Stomach smooth muscle (tissue), 2 donors: ENCODE results near the gene FLII.

Experiments
- H3K27ac ChIP-seq: one replicate; pipeline ENCODE4 v1.7.0; 2013; ENCODE audit warnings: mild to moderate bottlenecking, low read length, inconsistent platforms
- H3K27me3 ChIP-seq, 2 donors: one replicate each; pipeline ENCODE4 v1.7.0; 2013; ENCODE audit warnings: low read length in 2 of 2; ENCODE audit not compliant: insufficient read depth in 2 of 2, control insufficient read depth in 1 of 2
- H3K36me3 ChIP-seq, 2 donors: one replicate each; pipeline ENCODE4 v1.7.0; 2013; ENCODE audit warnings: low read length in 2 of 2; ENCODE audit not compliant: control insufficient read depth in 2 of 2, insufficient read depth in 2 of 2
- H3K4me1 ChIP-seq: one replicate; pipeline ENCODE4 v1.7.0; 2013; ENCODE audit warnings: low read length; ENCODE audit not compliant: control insufficient read depth, insufficient read depth
- H3K4me3 ChIP-seq, 2 donors: one replicate each; pipeline ENCODE4 v1.7.0; 2013; ENCODE audit warnings: low read length in 2 of 2
- H3K9ac ChIP-seq, 2 donors: one replicate each; pipeline ENCODE4 v1.7.0; 2013; ENCODE audit warnings: low read length in 2 of 2, mild to moderate bottlenecking in 1 of 2
- H3K9me3 ChIP-seq, 2 donors: one replicate each; pipeline ENCODE4 v1.7.0; 2013; ENCODE audit warnings: low read length in 2 of 2; ENCODE audit not compliant: control insufficient read depth in 2 of 2
- donor health status: healthy.
- donor health status: Pancreatic carcinoma.

The FLII gene

DNA sequence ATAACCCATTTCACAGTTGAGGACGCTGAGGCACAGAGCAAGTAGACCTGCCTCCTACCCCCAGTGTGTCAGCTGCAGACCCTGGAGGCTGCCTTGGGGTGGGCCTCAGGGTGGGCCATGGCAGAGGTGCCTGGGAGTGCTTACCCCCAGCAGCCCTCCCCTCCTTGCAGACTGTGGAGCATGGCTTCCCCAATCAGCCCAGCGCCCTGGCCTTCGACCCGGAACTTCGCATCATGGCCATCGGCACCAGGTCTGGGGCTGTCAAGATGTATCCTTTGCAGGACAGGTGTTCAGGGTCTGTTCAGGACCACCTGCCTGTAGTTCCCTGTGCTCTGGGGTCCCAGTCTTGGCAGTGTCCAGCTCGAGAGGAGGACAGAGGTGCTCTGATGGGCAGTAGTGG, 28.8 kb downstream of the FLII start:
- H3K9me3 ChIP-seq: no peaks in the 10 kb centered on the region
- no peaks in the 10 kb centered on the region for H3K27me3 ChIP-seq
- no peak overlapping the region for H3K27ac ChIP-seq
- peaks cover 5 to 7% of the 10 kb centered on the region in 2 donors for H3K36me3 ChIP-seq
- no peak overlapping the region for H3K9ac ChIP-seq
- peaks cover 17% of the 10 kb centered on the region for H3K4me1 ChIP-seq
- H3K4me3 ChIP-seq: no peak overlapping the region

DNA sequence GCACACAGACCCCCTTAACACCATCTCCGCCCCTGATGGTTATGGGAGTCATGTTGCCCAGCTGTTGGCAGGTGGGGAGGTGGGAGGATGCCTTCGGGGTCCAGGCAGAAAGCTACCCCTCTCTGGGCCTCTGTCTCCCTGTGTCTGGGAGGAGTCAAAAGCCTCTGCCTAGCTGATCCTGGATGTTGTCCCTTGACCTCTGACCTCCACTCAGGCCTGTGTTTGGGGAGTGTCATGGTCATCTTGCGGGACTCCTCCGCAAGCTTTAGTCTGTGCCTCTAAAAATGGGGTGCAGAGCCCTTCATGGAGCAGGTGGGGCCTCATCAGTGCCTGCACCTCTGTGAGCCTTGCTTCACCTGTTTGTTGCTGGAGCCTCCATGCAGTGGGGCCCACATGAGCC, 29.3 kb downstream of the FLII start:
- no peak overlapping the region for H3K27ac ChIP-seq

DNA sequence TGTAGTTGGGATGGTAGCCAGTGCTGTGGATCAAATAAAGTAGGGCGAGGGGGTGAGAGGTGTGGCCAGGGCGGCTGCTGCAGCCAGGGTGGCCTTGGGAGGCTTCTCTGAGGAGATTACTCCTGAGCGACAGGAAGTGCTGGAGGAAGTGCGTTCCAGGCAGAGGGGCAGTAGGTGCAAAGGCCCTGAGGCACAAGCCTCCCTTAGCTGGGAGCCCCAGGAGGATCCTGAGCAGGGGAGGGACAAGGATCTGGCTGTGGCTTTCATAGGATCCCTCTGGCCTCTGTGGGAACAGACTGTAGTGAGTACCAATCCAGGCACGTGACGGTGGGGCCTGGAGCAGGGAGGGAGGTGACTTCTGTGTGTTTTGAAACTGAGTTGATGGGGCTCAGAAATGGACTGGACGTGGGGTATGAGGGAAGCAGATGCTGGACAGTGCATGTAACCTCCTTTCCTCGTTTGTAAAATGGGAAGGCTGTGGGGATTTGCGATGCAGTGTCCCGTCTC, 30.3 kb downstream of the FLII start:
- H3K4me1 ChIP-seq: peaks cover 23% of the 10 kb centered on the region

More for the DNA sequence above, 29.3 kb downstream of the FLII start:
- no peak overlapping the region for H3K9ac ChIP-seq
- no peak overlapping the region for H3K4me3 ChIP-seq
- H3K36me3 ChIP-seq: peaks cover 2 to 4% of the 10 kb centered on the region in 2 donors
- H3K4me1 ChIP-seq: peaks cover 22% of the 10 kb centered on the region
- no peaks in the 10 kb centered on the region for H3K9me3 ChIP-seq
- no peaks in the 10 kb centered on the region for H3K27me3 ChIP-seq

DNA sequence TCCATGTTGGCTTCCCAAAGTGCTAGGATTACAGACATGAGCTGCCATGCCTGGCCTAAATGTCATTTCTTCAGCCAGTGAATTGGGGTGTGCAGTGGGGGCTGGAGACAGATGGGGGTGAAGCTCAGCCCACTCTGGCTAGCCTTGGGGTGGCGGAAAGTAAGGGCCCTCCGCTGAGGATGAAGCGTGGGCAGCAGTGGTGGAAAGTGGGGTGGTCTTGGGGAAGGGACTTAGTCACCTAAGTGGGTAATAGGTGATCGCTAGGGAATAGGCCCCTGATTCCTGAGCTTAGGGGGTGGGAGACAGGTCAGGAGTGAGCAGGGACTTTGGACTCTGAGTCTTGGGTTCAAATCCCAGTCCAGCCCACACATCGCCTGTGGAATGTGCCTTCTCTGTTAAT, 30.9 kb downstream of the FLII start:
- Histone ChIP-seq H3K27ac (no peak overlapping the region), H3K4me1 (peaks cover 23% of the 10 kb centered on the region), H3K9me3 (no peaks in the 10 kb centered on the region), H3K27me3 (no peaks in the 10 kb centered on the region), H3K36me3 (no peaks in the 10 kb centered on the region), H3K9ac (no peak overlapping the region), H3K4me3 (no peak overlapping the region)

More for the DNA sequence above, 30.3 kb downstream of the FLII start:
- Histone ChIP-seq H3K4me3 (no peak overlapping the region), H3K9ac (no peak overlapping the region), H3K36me3 (no peaks in the 10 kb centered on the region), H3K9me3 (no peaks in the 10 kb centered on the region), H3K27me3 (no peaks in the 10 kb centered on the region), H3K27ac (no peak overlapping the region)

DNA sequence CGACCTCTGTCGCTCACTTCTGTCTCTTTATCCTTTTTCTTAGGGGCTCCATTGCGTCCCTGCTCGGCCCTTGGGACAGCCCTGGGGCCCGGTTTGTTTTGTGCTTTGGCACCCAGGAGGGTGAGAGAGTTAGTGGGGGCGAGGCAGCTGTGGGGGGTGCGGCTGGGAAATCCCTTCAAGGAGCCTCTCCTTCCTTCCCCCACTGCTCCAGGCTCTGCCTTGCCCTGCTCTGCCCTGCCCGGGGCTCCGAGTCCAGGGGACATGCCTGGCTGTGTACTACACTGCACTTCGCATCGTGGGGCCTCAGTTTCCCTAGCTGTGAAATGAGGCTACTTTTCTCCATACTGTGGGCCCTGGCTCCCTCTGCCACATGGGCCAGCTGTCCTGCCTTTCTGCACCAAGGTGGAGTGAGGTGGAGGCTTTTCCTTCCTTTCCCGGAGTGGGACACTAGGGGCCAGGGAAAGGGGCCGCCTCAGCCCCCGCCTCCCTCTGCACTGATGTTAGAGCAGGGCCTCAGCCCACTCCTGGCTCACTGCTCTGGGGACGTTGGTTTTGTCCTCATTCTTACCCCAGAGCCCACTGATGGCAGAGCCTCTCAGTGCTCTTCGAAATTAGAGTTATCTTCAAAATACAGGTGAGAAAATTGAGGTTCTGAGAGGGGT, 32.1 kb downstream of the FLII start:
- H3K4me3 ChIP-seq: peak overlapping the region; percentile 84
- peak overlapping the region; percentile 80 to 89 for H3K9ac ChIP-seq
- H3K27me3 ChIP-seq: no peaks in the 10 kb centered on the region
- H3K9me3 ChIP-seq: no peaks in the 10 kb centered on the region
- peaks cover 23% of the 10 kb centered on the region for H3K4me1 ChIP-seq
- no peak overlapping the region for H3K27ac ChIP-seq
- H3K36me3 ChIP-seq: no peaks in the 10 kb centered on the region

DNA sequence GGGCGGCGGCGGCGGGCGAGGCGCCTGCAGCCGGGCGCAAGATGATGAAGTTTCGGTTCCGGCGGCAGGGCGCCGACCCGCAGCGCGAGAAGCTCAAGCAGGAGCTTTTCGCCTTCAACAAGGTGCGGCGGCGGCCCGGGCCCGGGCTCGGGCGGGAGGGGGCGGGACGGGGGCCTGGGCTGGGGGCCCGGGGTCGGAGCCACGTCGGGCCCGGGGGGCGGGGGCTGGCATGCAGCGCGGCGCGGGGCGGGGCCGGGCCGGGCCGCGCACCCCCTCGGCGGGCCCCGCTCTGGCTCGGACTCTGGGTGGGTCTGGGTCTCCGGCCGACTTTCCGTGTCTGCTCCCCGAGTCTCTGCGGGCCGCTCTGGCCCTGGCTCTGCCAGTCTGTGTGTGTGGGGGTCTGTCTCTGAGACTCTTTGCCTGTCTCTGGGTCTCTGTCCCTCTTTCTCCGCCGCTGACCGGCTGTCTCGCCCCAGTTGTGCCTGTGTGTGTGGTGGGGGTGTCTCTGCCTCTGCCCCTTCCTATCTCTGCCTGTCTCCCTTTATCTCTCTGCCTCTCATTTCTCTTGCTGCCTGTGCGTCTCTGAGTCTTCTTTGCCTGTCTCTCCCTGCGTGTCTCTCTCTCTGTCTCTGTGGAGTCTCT, 32.8 kb downstream of the FLII start:
- Histone ChIP-seq H3K4me1 (peaks cover 23% of the 10 kb centered on the region), H3K27ac (no peak overlapping the region), H3K4me3 (peak overlapping the region; percentile 84), H3K27me3 (no peaks in the 10 kb centered on the region), H3K36me3 (no peaks in the 10 kb centered on the region), H3K9me3 (no peaks in the 10 kb centered on the region), H3K9ac (peak overlapping the region; percentile 80 to 89)

DNA sequence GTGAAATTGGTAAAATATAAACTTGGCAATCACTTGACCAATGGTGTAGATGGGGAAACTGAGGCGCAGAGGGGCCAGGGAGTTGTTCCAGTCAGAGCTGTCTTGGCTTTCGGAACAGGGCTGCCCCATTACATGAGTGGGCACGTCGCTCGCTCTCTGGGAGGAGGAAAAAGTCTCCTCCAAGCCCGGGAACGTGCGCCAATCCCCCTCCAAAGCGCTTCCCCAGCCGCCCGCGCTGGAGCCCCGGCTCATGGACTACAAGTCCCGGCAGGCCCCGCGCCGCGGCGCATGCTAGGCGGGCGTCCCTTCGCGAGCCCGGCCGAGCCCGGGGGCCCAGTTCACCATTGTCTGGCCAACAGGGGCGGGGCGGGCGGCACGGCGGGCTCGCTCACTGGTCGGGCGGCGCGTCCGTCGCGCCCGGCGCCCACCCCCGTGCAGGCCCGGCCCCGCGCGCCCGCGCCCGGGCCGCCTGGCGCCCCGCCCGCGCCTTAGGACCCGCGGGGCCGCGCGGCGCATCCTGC, 33.4 kb downstream of the FLII start, which contains the start of gene LLGL1:
Gene LLGL1 (plus strand): TSS at position 515 of the 521 bp plus-strand sequence. CDS start 48 bp downstream, outside the sequence.
- Histone ChIP-seq H3K27ac (no peak within 1 kb of the TSS), H3K9ac (peak within 1 kb of the TSS; percentile 80 to 89), H3K4me1 (peaks cover 23% of the 10 kb centered on the region), H3K36me3 (no peaks in the 10 kb centered on the region), H3K9me3 (no peaks in the 10 kb centered on the region), H3K27me3 (no peaks in the 10 kb centered on the region), H3K4me3 (peak within 1 kb of the TSS; percentile 84)

DNA sequence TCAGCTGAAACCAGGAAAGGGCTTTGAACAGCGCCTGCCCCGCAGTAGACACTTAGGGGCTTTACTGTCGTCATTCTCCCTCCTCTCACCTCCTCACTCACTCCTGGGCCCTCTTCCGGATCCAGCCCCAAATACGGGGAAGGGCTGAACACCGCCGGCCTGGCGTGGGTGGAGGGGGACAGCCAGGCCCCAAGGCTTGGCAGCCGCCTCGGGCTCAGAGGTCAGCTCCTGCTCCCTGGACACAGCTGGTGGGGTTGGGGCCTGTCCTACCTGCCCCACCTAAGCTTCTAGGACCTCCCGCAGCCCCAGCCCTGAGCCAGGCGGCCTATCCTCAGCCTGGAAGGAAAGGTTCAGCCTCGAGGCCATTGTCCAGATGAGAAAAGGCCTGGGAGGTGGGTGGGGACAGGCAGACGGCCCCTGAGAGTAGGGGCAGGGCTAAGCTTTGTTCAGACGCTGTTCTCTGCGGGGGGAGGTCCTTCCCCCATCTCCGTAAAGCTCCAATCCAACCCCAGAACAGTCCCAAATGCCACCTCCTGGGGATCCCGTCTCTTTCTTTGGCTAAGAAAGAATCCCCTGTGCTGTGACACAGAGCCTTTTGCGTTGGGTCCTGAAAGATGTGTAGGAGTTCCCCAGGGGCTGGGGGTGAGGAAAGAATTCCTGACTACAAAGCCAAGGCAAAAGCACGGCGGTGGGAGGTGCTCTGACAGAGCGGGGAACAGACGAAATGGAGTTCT, 34.0 kb downstream of the FLII start:
- no peak overlapping the region for H3K27ac ChIP-seq
- H3K9ac ChIP-seq: peak overlapping the region; percentile 55 to 65
- no peaks in the 10 kb centered on the region for H3K9me3 ChIP-seq
- no peaks in the 10 kb centered on the region for H3K27me3 ChIP-seq
- H3K4me1 ChIP-seq: peaks cover 23% of the 10 kb centered on the region
- H3K4me3 ChIP-seq: peak overlapping the region; percentile 67 to 69
- H3K36me3 ChIP-seq: no peaks in the 10 kb centered on the region

DNA sequence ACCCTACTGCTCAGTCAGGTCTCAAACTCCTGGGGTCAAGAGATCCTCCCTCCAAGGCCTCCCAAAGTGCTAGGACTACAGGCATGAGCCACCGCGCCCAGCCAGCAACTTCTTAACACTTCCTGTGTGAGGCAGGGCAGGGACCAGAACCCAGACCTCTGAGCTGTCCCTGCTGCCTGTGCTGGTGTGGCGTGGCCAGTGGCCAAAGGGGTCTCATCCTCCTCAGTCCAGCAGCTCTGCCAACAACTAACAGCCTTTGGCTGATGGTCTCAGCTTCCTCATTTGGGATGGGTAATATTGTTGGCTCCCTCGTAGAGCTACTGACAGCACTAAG, 34.5 kb downstream of the FLII start:
- no peaks in the 10 kb centered on the region for H3K9me3 ChIP-seq
- H3K36me3 ChIP-seq: no peaks in the 10 kb centered on the region
- peaks cover 26% of the 10 kb centered on the region for H3K4me1 ChIP-seq
- no peaks in the 10 kb centered on the region for H3K27me3 ChIP-seq
- H3K4me3 ChIP-seq: no peak overlapping the region
- peak overlapping the region in 1 of 2 donors; percentile 65 for H3K9ac ChIP-seq
- H3K27ac ChIP-seq: no peak overlapping the region

DNA sequence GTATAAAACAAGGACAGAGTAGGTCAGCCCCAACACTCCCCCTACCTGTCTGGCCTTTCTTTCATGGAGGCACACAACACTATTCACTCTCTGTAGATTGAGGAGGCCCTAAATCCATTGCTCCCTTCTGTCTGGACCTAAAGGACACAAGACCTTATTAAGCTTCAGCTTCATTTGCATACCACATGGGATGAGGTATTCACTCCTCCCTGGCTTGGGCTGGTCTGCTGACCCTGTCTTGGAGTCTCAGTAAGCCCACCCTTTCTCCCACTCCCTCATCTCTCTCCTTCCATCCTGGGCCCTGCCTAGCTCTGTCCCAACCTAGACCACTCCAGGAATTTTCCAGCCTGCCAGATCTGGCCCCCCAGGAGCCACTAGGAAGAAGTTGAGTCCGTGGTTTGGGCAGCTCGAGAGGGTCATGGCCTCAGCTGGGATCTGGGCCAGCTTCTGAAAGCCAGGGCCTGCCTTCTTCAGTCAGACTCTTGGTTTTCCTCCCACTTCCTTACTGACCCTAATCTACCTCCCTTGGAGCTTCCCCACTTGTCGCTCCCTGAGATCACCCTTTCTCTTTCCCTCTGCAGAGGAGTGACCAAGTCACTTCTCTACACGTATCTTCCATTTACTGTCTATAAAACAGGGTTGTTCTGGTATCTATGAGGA, 39.7 kb downstream of the FLII start:
- Histone ChIP-seq H3K36me3 (no peaks in the 10 kb centered on the region), H3K9me3 (no peaks in the 10 kb centered on the region), H3K4me3 (no peak overlapping the region), H3K4me1 (peaks cover 5% of the 10 kb centered on the region), H3K27me3 (no peaks in the 10 kb centered on the region), H3K9ac (no peak overlapping the region), H3K27ac (no peak overlapping the region)
